ENCODE measurements around the gene ZFP90. TPM values are rescaled to one million over a fixed set of nuclear protein-coding genes. Genes with fewer than 3 reads are reported as not detected.

ZFP90 gene
- total and polyA plus RNA-seq, 3 donors from 2014 or later, result 19.9 to 49.1 (median 31.5) TPM

DNA sequence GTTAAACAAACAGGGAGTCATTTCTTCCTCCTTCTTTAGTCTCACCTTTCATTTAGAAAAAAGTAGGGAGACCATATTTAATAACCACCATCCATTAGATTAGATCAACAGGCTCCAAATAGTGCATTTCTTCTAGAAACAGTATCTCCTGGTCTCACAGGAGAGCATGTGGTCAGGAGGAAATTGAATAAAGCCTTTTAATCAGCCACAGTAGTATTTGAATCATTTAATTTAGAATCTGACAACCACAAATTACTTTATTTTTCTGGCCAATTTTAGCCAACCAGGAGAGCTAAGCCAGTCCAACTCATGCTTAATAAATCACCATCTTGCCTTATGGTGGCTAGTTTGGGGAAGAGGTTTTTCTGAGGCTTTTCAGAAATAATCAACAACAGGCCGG lies 26.3 kb upstream of the ZFP90 start:
- Histone ChIP-seq H3K4me3 (no peak overlapping the region), H3K27me3 (no peaks in the 10 kb centered on the region), H3K4me1 (peaks cover 5% of the 10 kb centered on the region), H3K27ac (no peak overlapping the region), H3K9me3 (no peaks in the 10 kb centered on the region), H3K36me3 (ENCODE audit: low read depth, missing control alignments) (no peaks in the 10 kb centered on the region)
- intact Hi-C loops (cut with DNase I; ENCODE audit: low total_unique reads), result loop anchor here (10.0 kb wide), 1 partner anchor 148 kb away; no protein-coding TSS in a partner anchor
- WGBS, 2 donors, result 87 to 100% methylated on average over 1 of the region's 1 CpG
- TF ChIP-seq POLR2A (IDR thresholded peaks at IDR 0.05) (no peak), CTCF (IDR thresholded peaks at IDR 0.05) (no peak)
- DNase-seq, result no peak

DNA sequence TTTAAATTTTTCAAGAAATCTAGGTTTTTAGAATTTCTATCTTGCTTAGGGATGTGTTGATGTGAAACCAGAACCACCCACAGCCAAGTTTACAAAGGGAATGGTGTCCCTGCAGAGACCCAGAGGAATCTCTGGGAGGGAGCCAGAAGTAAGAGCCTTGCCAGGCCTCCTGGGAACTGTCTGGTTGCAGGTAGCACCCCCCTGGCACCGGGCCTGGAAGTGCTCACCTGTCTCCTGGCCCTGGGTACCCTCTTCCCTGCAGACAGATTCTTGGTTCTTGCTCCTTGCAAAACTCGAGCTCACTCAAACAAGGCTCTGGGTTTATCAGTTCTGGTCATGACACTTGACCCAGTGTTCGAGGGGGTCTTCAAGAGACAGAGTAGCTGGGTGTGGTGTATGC lies 24.6 kb upstream of the ZFP90 start:
- Histone ChIP-seq H3K9me3 (no peaks in the 10 kb centered on the region), H3K36me3 (ENCODE audit: low read depth, missing control alignments) (no peaks in the 10 kb centered on the region), H3K4me1 (peaks cover 5% of the 10 kb centered on the region), H3K27me3 (no peaks in the 10 kb centered on the region), H3K4me3 (no peak overlapping the region), H3K27ac (no peak overlapping the region)
- TF ChIP-seq POLR2A (IDR thresholded peaks at IDR 0.05) (no peak), CTCF (IDR thresholded peaks at IDR 0.05) (no peak)
- DNase-seq, result no peak
- WGBS, 2 donors, result 46 to 62% methylated on average over 3 of the region's 3 CpGs
- intact Hi-C loops (cut with DNase I; ENCODE audit: low total_unique reads), result loop anchor here (10.0 kb wide), 1 partner anchor 150 kb away; no protein-coding TSS in a partner anchor

GRCh38 chr16:68517606-68518166 lies 21.4 kb upstream of the ZFP90 start:
- Histone ChIP-seq H3K9me3 (no peaks in the 10 kb centered on the region), H3K27me3 (no peaks in the 10 kb centered on the region), H3K4me3 (no peak overlapping the region), H3K27ac (no peak overlapping the region), H3K4me1 (no peaks in the 10 kb centered on the region), H3K36me3 (ENCODE audit: low read depth, missing control alignments) (no peaks in the 10 kb centered on the region)
- TF ChIP-seq POLR2A (IDR thresholded peaks at IDR 0.05) (no peak), CTCF (IDR thresholded peaks at IDR 0.05) (no peak)
- DNase-seq, result no peak
- intact Hi-C loops (cut with DNase I; ENCODE audit: low total_unique reads), result loop anchor here (10.0 kb wide), 1 partner anchor 153 kb away; no protein-coding TSS in a partner anchor
- WGBS, 2 donors, result 80% methylated on average over 7 of the region's 7 CpGs

DNA sequence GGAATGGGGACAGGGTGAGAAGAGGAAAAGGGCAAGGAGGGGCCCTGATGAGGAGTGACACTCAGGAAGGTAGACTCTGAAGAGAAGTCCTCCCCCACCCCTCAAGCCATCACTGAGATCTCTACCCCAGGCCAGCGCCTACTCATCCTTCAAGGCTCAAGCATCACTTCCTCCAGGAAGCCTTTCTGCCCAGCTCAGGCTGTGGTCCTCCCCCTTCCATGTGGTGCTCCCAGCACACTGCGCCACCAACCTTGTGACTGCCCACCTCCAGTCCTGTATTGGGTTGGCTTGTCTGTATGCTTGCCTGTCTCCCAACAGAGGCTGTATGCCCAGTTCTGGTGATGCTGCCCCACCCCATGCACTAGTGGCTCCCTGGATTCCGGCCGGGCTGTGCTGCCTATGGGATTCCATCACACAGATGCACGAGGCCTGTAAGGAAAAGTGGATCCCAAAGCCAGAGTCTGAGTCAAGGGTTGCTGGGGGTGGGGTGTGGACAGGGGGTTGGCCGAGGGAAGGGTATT lies 19.8 kb upstream of the ZFP90 start:
- no peaks in the 10 kb centered on the region for H3K27me3 ChIP-seq
- H3K4me1 ChIP-seq, result no peaks in the 10 kb centered on the region
- TF ChIP-seq CTCF (IDR thresholded peaks at IDR 0.05) (no peak), POLR2A (IDR thresholded peaks at IDR 0.05) (no peak)
- no peak overlapping the region for H3K27ac ChIP-seq
- H3K9me3 ChIP-seq, result no peaks in the 10 kb centered on the region
- WGBS, 2 donors, result 87 to 90% methylated on average over 4 to 6 of the region's 6 CpGs
- DNase-seq, result no peak
- H3K4me3 ChIP-seq, result no peak overlapping the region
- intact Hi-C loops (cut with DNase I; ENCODE audit: low total_unique reads), result loop anchor here (10.0 kb wide), 1 partner anchor 154 kb away; no protein-coding TSS in a partner anchor
- no peaks in the 10 kb centered on the region for H3K36me3 ChIP-seq (ENCODE audit: low read depth, missing control alignments)

DNA sequence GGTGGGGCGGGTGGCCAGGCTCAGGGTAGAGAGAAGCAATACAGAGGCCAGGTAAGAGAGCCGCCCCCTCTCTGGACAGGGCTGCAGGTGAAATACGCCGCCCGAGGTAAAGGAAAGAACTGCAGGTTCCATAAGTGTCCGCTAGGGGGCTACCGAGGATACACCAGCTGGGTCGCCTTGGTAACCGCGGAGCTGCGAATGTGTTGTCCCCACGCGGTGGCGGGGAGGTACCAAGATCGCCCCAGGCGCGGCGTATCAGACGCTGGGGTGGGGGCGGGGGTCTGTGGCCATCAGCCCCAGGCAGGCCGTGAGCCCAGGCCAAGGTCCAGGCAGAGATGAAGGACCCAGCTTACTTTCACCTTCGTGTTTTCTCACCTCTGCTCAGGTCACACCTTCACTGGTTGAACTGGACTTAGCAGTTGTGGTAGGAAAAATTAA lies 18.4 kb upstream of the ZFP90 start:
- H3K9me3 ChIP-seq, result no peaks in the 10 kb centered on the region
- no peak overlapping the region for H3K27ac ChIP-seq
- no peaks in the 10 kb centered on the region for H3K36me3 ChIP-seq (ENCODE audit: low read depth, missing control alignments)
- peak overlapping the region; percentile 21 to 34 for H3K4me3 ChIP-seq
- DNase-seq, result peak; percentile 97
- no peaks in the 10 kb centered on the region for H3K27me3 ChIP-seq
- intact Hi-C loops (cut with DNase I; ENCODE audit: low total_unique reads), result no loop called here
- no peak for TF ChIP-seq POLR2A (IDR thresholded peaks at IDR 0.05)
- peak; percentile 90 to 99 (median 97) for TF ChIP-seq CTCF (IDR thresholded peaks at IDR 0.05)
- no peaks in the 10 kb centered on the region for H3K4me1 ChIP-seq
- 1 to 5% methylated on average over 6 to 20 of the region's 22 CpGs for WGBS, 2 donors

All from testis (tissue), 3 donors.